H1 (cell line): ENCODE data around the gene GZF1. TPM values are rescaled to one million over a fixed set of nuclear protein-coding genes. Genes with fewer than 3 reads are reported as not detected.

ENCODE experiments used
- CTBP2 ChIP-seq: IDR thresholded peaks from 2 replicates; pipeline ENCODE4 v1.7.0; 2011; ENCODE audit warnings: borderline replicate concordance, mild to moderate bottlenecking, moderate library complexity, mixed read lengths, low read length; ENCODE audit not compliant: insufficient read depth, insufficient read length
- HDAC2 ChIP-seq, 2 experiments: fragments of 300-600 bp in 1 of 2; sonication (generic) in 1 of 2; IDR thresholded peaks; 2 replicates each; pipeline ENCODE4 v1.6.1; 2011 to 2012; ENCODE audit warnings: low read depth in 2 of 2, low read length in 2 of 2, mild to moderate bottlenecking in 2 of 2, moderate library complexity in 2 of 2, borderline replicate concordance in 1 of 2, inconsistent platforms in 1 of 2
- PHF8 ChIP-seq: fragments of 200-600 bp; sonication (generic); conservative IDR thresholded peaks from 2 replicates; pipeline ENCODE4 v1.7.1; 2012; ENCODE audit warnings: low read depth, mild to moderate bottlenecking, inconsistent platforms, low read length, moderate library complexity
- POU5F1 ChIP-seq: IDR thresholded peaks from 2 replicates; pipeline ENCODE4 v1.6.1; 2011; ENCODE audit warnings: low read depth, mild to moderate bottlenecking, low read length, moderate library complexity
- SP4 ChIP-seq: IDR thresholded peaks from 2 replicates; pipeline ENCODE4 v1.6.1; 2012; ENCODE audit warnings: low read length, inconsistent platforms
- TAF1 ChIP-seq: IDR thresholded peaks from 2 replicates; pipeline ENCODE4 v1.6.1; 2011; ENCODE audit warnings: mild to moderate bottlenecking, low read depth, low read length
- polyA plus RNA-seq, 7 experiments: library from polyadenylated mRNA; depleted of rRNA in 3 of 7; stranded (reverse) in 5 of 7; unstranded in 2 of 7; fragments of >200 nt in 5 of 7; fragments of 200-250 nt in 2 of 7; gene quantifications; 1 replicate in 5 of 7; 2 replicates in 1 of 7; 4 replicates in 1 of 7; pipeline versions ENCODE4 v1.2.1 to v1.2.3, GENCODE V29; 2011 to 2013; ENCODE audit warnings: missing spikeins in 2 of 7, mixed read lengths in 2 of 7
- total RNA-seq: library from RNA; stranded (reverse); fragmentation: NEBNext Ultra II Directional; extraction: Animal tissue kit (Norgen Biotek cat#: 25700); gene quantifications from 2 replicates; pipeline ENCODE4 v1.2.1, GENCODE V29; 2021

Gene GZF1
- total and polyA plus RNA-seq, 2 of the 8 experiments (the other 6 are each of a cell fraction or from before 2014, with no cell fraction given), result 8.2 to 11.9 TPM

- TF ChIP-seq PHF8, result no peak
- no peak for TF ChIP-seq CTBP2
- no peak for TF ChIP-seq SP4
- TF ChIP-seq TAF1, result no peak
- TF ChIP-seq HDAC2 (IDR thresholded peaks at IDR 0.05; ENCODE audit: borderline replicate concordance in 1 of 2, low read depth in 2 of 2, low read length in 2 of 2), result no peak
- TF ChIP-seq POU5F1, result no peak
- TF ChIP-seq, all 59 proteins: peak for 0
Measured at GRCh38 chr20:23326774-23327173, 35.2 kb upstream of the GZF1 start (continued).
